Type B pancreatic cell (in vitro differentiated cells): Measurements from ENCODE around the gene DDO. TPM values are rescaled to one million over a fixed set of nuclear protein-coding genes. Genes with fewer than 3 reads are reported as not detected.

Source experiments
- DNase-seq: peaks from one replicate; pipeline ENCODE4 v3.0.0; 2021; ENCODE audit warnings: mixed read lengths; ENCODE audit not compliant: unreplicated experiment; ENCODE audit errors: extremely low spot score
- H3K27ac Mint-ChIP-seq: 2 replicates; pipeline ENCODE4 v1.8.0; 2021; ENCODE audit warnings: mild to moderate bottlenecking, mixed read lengths
- H3K27me3 Mint-ChIP-seq: 2 replicates; pipeline ENCODE4 v1.8.0; 2021; ENCODE audit warnings: mixed read lengths
- H3K36me3 Mint-ChIP-seq: 2 replicates; pipeline ENCODE4 v1.8.0; 2021; ENCODE audit warnings: mixed read lengths
- H3K4me1 Mint-ChIP-seq: one replicate; pipeline ENCODE4 v1.8.0; 2021; ENCODE audit warnings: mixed read lengths; ENCODE audit not compliant: unreplicated experiment
- H3K4me3 Mint-ChIP-seq: 2 replicates; pipeline ENCODE4 v1.8.0; 2021; ENCODE audit warnings: mild to moderate bottlenecking, mixed read lengths
- H3K9me3 Mint-ChIP-seq: 2 replicates; pipeline ENCODE4 v1.8.0; 2021; ENCODE audit warnings: mixed read lengths
- long read RNA-seq: library from polyadenylated mRNA; unstranded; transcript quantifications from one replicate; pipeline ENCODE4 v2.0.0, GENCODE V29; 2020
- total RNA-seq: library from RNA; stranded (reverse); gene quantifications from 2 replicates; pipeline ENCODE4 v1.2.1, GENCODE V29; 2021; ENCODE audit warnings: low replicate concordance
- TF ChIP-seq, protein P1 (sequence below): fragments of 200-600 bp; sonication (generic); conservative IDR thresholded peaks from 2 replicates; pipeline ENCODE4 v1.5.0; 2021; ENCODE audit warnings: antibody characterized with exemption, mild to moderate bottlenecking

The DDO gene, protein sequence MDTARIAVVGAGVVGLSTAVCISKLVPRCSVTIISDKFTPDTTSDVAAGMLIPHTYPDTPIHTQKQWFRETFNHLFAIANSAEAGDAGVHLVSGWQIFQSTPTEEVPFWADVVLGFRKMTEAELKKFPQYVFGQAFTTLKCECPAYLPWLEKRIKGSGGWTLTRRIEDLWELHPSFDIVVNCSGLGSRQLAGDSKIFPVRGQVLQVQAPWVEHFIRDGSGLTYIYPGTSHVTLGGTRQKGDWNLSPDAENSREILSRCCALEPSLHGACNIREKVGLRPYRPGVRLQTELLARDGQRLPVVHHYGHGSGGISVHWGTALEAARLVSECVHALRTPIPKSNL
- total RNA-seq, result not detected in 2 replicates
- long read RNA-seq, result 0 reads

DNA sequence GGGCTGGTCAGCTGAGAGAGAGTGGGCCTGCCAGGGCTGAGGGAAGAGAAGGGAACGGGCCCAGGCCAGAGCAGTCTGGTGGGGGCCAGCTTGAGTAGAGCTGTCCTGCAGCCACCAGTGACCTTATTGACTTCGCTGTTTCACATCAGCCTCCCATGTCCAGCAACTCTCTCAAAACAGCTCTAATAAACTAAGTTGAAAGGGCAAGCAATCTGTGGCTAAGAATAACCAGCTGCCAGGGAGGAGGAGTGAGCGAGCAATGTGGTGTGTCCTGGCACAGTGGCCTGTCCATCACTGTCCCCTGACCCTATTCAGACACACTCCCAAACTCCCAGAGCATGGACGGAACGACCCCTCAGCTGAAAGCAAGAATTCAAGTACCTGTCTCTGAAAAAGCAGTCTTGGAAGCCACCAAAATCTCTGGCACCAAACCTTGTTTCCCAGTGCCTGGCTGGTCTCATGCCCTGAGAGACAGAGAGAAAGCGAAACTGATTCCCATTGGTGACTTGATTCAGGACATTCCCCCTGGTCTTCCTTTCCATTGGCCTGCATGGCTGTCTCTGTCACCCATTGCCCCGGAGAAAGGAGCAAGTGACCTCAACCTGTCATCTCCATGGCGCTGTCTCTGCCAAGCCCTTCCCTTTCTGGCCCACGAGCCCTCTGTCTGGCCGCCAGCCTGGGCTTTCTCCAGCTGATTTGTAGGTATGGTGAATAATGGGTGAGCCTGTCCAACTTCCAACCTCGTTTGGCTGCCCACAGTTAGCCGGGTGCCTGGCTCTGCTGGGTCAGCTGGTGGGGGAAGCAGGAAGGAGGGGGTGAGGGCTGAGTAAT lies at the start of gene DDO:
Gene DDO (minus strand): TSS at position 490 of the 831 bp plus-strand sequence. CDS start 2,113 bp downstream, outside the sequence.
- Mint-ChIP-seq H3K36me3 (no peaks in the 10 kb centered on the region), H3K4me3 (no peak within 1 kb of the TSS), H3K4me1 (peaks cover 10% of the 10 kb centered on the region), H3K9me3 (no peaks in the 10 kb centered on the region), H3K27ac (no peak within 1 kb of the TSS), H3K27me3 (no peaks in the 10 kb centered on the region)
- no peak for DNase-seq
- TF ChIP-seq, protein P1, sequence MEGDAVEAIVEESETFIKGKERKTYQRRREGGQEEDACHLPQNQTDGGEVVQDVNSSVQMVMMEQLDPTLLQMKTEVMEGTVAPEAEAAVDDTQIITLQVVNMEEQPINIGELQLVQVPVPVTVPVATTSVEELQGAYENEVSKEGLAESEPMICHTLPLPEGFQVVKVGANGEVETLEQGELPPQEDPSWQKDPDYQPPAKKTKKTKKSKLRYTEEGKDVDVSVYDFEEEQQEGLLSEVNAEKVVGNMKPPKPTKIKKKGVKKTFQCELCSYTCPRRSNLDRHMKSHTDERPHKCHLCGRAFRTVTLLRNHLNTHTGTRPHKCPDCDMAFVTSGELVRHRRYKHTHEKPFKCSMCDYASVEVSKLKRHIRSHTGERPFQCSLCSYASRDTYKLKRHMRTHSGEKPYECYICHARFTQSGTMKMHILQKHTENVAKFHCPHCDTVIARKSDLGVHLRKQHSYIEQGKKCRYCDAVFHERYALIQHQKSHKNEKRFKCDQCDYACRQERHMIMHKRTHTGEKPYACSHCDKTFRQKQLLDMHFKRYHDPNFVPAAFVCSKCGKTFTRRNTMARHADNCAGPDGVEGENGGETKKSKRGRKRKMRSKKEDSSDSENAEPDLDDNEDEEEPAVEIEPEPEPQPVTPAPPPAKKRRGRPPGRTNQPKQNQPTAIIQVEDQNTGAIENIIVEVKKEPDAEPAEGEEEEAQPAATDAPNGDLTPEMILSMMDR, result no peak

DNA sequence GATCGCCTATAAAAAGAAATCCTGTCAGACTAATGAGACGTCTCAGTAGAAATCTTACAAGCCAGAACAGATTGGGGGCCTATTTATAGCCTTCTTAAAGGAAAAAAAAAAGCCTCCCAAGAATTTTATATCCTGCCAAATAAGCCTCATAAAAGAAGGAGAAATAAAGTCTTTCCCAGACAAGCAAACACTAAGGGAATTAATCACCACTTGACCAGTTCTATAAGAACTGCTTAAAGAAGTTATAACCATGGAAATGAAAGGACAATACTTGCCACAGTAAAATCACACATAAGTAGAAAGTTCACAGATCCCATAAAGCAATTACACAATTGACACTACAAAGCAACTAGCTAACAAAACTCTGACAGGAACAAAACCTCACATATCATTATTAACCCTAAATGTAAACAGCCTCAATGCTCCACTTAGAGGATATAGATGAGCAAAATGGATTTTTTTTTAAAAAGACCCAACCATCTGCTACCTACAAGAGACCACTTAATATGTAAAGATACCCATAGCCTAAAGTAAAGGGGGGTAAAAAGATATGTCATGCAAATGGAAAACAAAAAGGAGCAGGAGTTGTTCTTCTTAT lies 47.6 kb upstream of the DDO start:
- TF ChIP-seq, protein P1, result no peak
- Mint-ChIP-seq H3K9me3 (no peaks in the 10 kb centered on the region), H3K27ac (no peak overlapping the region), H3K4me1 (no peaks in the 10 kb centered on the region), H3K4me3 (no peak overlapping the region), H3K36me3 (no peaks in the 10 kb centered on the region), H3K27me3 (no peaks in the 10 kb centered on the region)
- no peak for DNase-seq

DNA sequence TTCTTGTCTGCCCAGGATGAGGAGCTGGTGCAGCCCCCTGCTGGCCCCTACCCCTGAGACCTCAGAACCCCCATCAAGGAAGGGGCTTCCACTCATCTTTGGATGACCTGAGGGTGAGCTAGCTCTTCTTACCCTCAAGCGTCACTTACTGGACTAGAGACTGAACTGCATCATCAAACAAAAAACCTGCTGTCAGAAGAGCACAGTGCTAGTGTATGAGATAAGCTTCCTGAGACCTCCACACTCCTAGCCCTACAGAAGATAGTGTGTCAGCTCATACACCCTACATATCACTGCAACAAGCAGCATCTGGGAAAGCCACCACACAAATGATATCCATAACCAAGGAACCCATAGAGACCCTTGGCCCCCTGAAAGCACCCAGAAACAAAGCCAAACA lies 46.0 kb upstream of the DDO start:
- H3K4me1 Mint-ChIP-seq, result no peaks in the 10 kb centered on the region
- TF ChIP-seq, protein P1, result no peak
- no peaks in the 10 kb centered on the region for H3K27me3 Mint-ChIP-seq
- H3K9me3 Mint-ChIP-seq, result no peaks in the 10 kb centered on the region
- DNase-seq, result no peak
- H3K27ac Mint-ChIP-seq, result no peak overlapping the region
- H3K4me3 Mint-ChIP-seq, result no peak overlapping the region
- H3K36me3 Mint-ChIP-seq, result no peaks in the 10 kb centered on the region

DNA sequence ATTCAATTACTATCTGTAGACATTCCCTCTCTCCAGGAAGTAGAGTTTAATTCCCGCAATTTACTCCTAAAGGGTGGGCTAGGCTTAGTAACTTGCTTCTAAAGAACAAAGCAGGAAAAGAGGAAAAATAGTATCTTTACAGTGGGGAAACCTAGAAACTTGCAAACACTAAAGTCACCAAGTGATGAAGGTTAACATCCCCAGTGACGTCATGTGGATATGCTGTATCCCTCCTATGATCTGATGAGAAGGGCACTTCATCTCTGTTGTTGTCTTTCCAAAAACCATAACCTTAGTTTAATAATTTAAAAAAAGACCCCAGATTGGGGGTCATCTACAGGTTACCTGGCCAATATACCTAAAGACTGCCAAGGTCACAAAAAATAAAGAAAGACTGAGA lies 43.8 kb upstream of the DDO start:
- no peaks in the 10 kb centered on the region for H3K27me3 Mint-ChIP-seq
- no peak overlapping the region for H3K27ac Mint-ChIP-seq
- no peaks in the 10 kb centered on the region for H3K4me1 Mint-ChIP-seq
- no peak for DNase-seq
- no peaks in the 10 kb centered on the region for H3K36me3 Mint-ChIP-seq
- TF ChIP-seq, protein P1, result no peak
- no peak overlapping the region for H3K4me3 Mint-ChIP-seq
- H3K9me3 Mint-ChIP-seq, result peaks cover under 1% of the 10 kb centered on the region

DNA sequence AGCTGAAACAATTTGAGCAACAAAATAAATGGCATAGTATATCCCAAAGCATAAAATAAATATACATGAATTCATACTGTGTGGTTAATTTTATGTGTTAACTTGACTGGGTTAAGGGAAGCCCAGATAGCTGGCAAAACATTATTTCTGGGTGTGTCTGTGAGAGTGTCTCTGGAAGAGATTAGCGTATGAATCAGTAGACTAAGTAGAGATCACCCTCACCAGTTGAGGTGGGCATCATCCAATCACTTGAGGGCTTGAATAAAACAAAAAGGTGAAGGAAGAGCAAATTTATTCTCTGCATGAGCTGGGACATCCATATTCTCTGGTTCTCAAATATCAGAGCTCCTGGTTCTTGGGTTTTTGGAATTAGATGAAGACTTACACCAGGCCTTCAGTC lies 43.1 kb upstream of the DDO start:
- TF ChIP-seq, protein P1, result no peak
- Mint-ChIP-seq H3K4me1 (no peaks in the 10 kb centered on the region), H3K27ac (no peak overlapping the region), H3K4me3 (no peak overlapping the region), H3K27me3 (no peaks in the 10 kb centered on the region), H3K36me3 (no peaks in the 10 kb centered on the region), H3K9me3 (peaks cover 4% of the 10 kb centered on the region)
- DNase-seq, result no peak
